Left lobe of liver (tissue), 1 donor: ENCODE data around the gene STRADB. TPM values are rescaled to one million over a fixed set of nuclear protein-coding genes. Genes with fewer than 3 reads are reported as not detected.

Source experiments
- total RNA-seq: library from RNA; stranded (reverse); gene quantifications from one replicate; pipeline ENCODE4 v1.2.1, GENCODE V29; 2021
- donor health status: DM: no; HTN: yes; CAD: no.

The STRADB gene
- total RNA-seq, 1 donor from 2014 or later = 71.9 TPM

Other genes starting within 250 kb of the STRADB start
- gene CASP8, start 191.2 kb upstream of the STRADB start, total RNA-seq = 7.6 TPM
- 0.55 TPM for gene FLACC1, start 94.4 kb upstream of the STRADB start, total RNA-seq
- gene TRAK2, start 282 bp upstream of the STRADB start, total RNA-seq = 12.3 TPM
- gene TMEM237, start 191.8 kb downstream of the STRADB start, total RNA-seq = 2.0 TPM
- gene MPP4, start 246.9 kb downstream of the STRADB start, total RNA-seq = not detected